GM19099 (cell line): ENCODE data around the gene PKD2.

Experiments used
- POLR2A ChIP-seq: IDR thresholded peaks from 3 replicates; pipeline ENCODE4 v1.6.1; 2011; ENCODE audit warnings: low read depth; ENCODE audit not compliant: insufficient read length; ENCODE audit errors: extremely low read depth

Gene PKD2

DNA sequence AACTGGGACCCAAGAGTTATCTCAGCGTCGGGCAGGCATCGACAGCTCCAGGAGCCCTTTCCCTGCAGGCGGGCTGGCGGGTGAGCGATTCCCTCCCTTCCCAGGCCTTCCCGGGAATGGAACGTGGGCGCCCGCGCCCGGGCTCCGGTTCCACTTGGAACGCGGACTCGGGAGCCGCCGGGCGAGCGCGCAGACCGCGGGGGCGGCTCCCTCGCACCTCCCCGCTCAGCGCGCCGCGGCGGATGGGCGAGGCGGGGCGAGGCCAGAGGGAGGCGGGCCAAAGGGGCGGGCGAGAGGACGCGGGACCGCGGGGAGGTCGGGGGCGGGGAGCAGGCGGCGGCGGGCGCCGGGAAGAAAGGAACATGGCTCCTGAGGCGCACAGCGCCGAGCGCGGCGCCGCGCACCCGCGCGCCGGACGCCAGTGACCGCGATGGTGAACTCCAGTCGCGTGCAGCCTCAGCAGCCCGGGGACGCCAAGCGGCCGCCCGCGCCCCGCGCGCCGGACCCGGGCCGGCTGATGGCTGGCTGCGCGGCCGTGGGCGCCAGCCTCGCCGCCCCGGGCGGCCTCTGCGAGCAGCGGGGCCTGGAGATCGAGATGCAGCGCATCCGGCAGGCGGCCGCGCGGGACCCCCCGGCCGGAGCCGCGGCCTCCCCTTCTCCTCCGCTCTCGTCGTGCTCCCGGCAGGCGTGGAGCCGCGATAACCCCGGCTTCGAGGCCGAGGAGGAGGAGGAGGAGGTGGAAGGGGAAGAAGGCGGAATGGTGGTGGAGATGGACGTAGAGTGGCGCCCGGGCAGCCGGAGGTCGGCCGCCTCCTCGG, at the start of gene PKD2:
TSS of gene PKD2 (plus strand) at position 332 of the 818 bp plus-strand sequence. CDS start at position 431, 99 bp downstream.
- peak; percentile 81 for TF ChIP-seq POLR2A

GRCh38 chr4:87961993-87962392, 45.4 kb upstream of the PKD2 start:
- no peak for TF ChIP-seq POLR2A

- TF ChIP-seq POLR2A = no peak
These were observed 44.9 kb upstream of the PKD2 start for GRCh38 chr4:87962398-87963146.

DNA sequence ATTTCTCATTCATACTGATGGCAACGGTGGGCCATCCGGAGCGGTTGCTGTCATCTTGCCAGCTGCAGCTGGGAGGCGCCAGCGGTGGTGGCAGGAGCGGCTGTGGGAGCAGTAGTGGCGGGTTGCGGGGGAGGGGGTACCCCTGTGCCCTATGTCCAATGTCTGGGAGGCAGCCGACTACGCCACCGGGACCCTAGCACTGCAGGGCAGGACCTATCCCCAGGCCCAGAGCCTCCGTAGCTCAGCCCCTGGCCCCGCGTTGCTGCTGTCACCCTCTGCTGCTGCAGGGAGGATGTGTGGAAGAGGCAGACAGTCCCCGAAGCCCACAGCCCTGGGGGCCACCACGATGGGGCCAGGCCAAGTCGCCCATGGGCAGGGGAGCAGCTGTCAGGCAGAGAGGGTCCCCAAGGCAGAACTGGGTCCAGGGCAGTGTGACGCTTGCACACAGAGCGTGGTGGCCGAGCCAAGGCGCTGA, 41.9 kb upstream of the PKD2 start:
- TF ChIP-seq POLR2A = no peak

- no peak for TF ChIP-seq POLR2A
These were observed 41.3 kb upstream of the PKD2 start for GRCh38 chr4:87966095-87966496.

- no peak for TF ChIP-seq POLR2A
These were observed 40.2 kb upstream of the PKD2 start for GRCh38 chr4:87967193-87967592.

- TF ChIP-seq POLR2A = no peak
These were observed 37.3 kb upstream of the PKD2 start for GRCh38 chr4:87970121-87970520.

DNA sequence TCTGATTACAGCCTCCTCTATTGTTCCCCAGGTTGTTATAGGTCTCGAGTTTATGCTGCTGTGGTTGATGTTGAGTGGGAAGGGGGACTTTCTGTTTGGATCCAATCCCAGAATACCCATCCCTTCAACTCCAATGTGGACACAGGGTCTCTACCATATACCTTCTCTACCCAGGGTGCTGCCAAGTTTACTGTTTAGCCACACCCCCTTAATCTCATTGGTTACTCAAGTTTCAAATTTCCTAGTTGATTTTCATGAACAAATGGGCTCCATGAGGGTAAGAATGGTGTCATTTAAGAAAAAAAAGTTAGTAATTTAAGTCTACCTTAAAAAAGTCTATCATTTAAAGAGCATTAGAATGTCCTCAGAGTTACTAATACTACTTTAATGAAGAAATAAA, 35.6 kb upstream of the PKD2 start:
- no peak for TF ChIP-seq POLR2A

DNA sequence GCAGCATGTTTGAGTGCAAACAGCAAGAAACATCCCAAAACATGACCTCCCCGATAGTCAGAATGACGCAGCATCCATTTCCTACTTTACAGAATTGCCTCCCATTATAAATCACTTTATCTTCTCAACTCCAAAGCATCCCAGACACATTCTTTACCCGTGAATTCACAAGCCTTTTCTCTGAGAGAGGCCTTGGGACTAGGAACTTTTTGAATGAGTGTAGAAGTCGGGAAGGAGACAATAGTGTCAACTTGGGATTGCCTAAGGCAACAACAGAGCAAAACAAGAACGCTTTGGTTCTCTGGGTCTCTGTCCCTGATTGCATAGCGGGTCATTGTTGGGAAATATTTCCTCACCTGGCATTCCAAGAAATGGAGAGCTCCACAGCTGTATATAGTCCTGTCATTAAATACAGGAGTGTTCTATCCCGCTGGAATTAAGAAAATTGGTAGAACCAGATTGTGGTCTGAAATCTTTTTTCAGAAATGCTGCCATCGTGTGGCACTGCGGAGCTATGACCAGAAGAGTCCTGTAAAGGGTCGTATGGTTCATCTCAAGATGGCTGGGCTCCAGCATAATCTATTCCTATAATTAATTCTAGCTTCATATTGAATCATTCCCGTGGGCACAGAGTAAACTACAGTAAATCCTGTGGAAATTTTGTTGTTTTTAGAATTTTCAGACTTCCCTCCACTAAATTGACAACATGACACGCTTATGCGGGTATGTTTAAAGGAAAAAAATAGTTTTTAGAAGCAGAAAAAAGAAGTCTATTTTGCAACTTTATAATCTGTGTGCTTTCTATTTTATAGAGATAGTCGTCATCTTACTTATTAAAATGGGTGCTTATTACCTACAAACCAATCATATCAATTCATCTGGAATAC, 33.9 kb upstream of the PKD2 start:
- no peak for TF ChIP-seq POLR2A

GRCh38 chr4:87974856-87975462, 32.5 kb upstream of the PKD2 start:
- no peak for TF ChIP-seq POLR2A

DNA sequence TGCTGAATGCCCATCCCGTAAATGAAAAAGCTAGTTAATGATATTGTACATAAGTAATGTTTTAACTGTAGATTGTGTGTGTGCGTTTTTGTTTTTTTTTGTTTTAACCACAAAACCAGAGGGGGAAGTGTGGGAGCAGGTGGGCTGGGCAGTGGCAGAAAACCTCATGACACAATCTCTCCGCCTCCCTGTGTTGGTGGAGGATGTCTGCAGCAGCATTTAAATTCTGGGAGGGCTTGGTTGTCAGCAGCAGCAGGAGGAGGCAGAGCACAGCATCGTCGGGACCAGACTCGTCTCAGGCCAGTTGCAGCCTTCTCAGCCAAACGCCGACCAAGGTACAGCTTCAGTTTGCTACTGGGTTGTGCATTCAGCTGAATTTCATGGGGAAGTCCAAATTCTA, 32.0 kb upstream of the PKD2 start, which contains the start of gene SPP1:
TSS of gene SPP1 (plus strand) at position 249 of the 400 bp plus-strand sequence. CDS start 1,182 bp downstream, outside the sequence.
- no peak for TF ChIP-seq POLR2A

DNA sequence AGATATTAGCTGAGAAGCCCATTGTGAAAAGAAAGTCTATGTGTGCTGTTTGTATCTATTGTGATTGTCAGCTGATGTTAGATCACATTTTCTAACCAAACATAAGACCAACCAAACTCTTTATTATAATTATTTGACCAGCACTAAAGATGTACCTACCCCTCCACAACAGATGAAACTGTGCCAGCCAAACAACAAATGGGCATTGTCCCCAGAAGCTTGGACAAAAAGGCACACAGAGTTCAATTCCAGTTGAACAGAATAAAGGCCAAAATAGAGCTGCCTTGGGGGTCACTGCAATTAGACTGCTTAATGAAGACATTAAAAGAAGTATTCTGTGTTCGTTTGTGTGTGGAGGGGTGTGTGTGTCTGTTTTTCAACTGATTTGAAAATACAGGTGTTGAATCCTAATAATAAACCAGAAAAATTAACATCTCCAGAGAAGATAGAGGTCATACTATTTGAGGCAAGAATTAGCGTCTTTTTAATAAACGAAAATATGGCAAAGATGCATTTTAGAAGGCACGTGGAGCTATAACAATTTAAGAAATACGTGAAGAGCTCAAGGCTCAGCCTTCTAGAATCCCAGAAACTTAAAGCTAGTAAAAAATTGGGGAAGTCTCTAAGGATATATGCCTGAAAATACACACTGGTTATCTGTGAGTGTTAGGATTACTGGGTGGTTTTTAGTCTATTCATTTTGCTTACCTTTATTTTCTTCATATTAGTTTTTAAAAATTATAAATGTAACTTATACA, 29.7 kb upstream of the PKD2 start:
- no peak for TF ChIP-seq POLR2A

DNA sequence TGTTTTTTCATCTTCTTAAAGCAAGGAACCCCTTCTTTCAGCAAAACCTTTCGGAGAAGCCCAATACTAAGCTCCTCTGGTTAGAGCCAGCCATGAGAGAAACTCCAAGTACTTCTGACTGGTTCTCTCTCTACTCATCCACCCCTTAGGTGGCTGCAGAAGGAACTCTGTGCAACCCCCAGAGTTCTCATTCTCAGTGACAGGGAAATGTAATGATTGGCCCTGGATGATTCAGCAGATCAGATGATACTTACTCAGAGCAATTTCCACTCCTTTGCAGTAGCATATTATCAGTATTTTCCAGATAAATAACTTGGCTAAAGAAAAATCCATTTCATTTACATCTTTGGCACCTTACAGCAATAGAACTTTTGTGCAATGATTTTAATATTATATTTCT, 28.8 kb upstream of the PKD2 start:
- TF ChIP-seq POLR2A = no peak

DNA sequence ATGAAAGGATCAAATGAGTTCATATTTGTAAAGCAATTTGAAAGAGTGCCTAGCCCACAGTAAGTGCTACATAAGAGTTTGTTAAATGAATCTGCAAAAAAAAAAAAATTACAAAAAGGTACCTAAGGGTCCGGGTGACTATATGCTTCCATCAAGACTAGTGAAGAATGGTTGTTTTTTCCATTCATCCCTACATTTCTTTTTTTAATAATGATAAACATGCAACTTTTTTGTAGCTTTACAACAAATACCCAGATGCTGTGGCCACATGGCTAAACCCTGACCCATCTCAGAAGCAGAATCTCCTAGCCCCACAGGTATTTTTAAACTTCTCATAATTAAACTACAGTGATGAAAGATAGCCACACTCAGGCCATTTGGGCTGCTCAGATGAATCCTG, 27.6 kb upstream of the PKD2 start:
- no peak for TF ChIP-seq POLR2A
